ENCODE data around the gene ZBTB3. TPM values are rescaled to one million over a fixed set of nuclear protein-coding genes. Genes with fewer than 3 reads are reported as not detected.

The ZBTB3 gene
- total and polyA plus RNA-seq, 2 of the 13 experiments (the other 11 are each of a cell fraction or from before 2014, with no cell fraction given): 3.4 to 5.2 TPM

DNA sequence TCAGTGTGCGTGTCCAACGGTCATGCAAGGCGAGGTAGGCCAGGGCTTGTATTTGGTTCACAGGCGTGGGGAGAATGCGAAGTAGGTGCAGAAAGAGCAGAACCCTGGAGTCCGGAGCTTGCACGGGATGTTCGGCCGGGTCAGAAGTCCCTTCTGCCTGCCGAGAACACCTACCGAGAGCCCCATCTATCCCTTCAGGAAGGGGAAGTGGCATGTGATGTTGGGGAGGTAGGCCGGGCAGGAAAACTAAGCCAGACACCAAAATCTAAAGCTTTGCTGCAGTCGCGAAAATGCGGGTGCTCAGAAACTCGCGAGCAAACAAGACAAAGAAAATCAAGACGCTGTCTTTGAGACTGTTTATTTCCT is 16.8 kb upstream of the ZBTB3 start (continued):
- TF ChIP-seq, protein P1, sequence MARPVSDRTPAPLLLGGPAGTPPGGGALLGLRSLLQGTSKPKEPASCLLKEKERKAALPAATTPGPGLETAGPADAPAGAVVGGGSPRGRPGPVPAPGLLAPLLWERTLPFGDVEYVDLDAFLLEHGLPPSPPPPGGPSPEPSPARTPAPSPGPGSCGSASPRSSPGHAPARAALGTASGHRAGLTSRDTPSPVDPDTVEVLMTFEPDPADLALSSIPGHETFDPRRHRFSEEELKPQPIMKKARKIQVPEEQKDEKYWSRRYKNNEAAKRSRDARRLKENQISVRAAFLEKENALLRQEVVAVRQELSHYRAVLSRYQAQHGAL (CRISPR knock-in tag; IDR thresholded peaks at IDR 0.05; ENCODE audit: not compliant biosample characterization): no peak
- no peak for TF ChIP-seq PRPF4 (IDR thresholded peaks at IDR 0.05; ENCODE audit: low read depth, low read length, poor library complexity, severe bottlenecking)
- no peak for TF ChIP-seq ZSCAN25 (CRISPR knock-in tag; IDR thresholded peaks at IDR 0.05)
- no peak for TF ChIP-seq ZNF703 (CRISPR knock-in tag; IDR thresholded peaks at IDR 0.05; ENCODE audit: borderline replicate concordance)
- no peak for TF ChIP-seq ZNF496 (CRISPR knock-in tag; IDR thresholded peaks at IDR 0.05; ENCODE audit: insufficient replicate concordance)
- TF ChIP-seq ZNF431 (CRISPR knock-in tag; IDR thresholded peaks at IDR 0.05; ENCODE audit: borderline replicate concordance, low read depth): no peak
- no peak for TF ChIP-seq TBX3 (IDR thresholded peaks at IDR 0.05; ENCODE audit: borderline replicate concordance)
- TF ChIP-seq GABPB1 (CRISPR knock-in tag; IDR thresholded peaks at IDR 0.05): no peak
- TF ChIP-seq ZNF546 (CRISPR knock-in tag; conservative IDR thresholded peaks at IDR 0.05): no peak
- TF ChIP-seq CEBPG (CRISPR knock-in tag; IDR thresholded peaks at IDR 0.05): no peak
- 0 out of 2 replicates have a peak, but pooled peaks have one; percentile 39 for TF ChIP-seq ZNF563 (CRISPR knock-in tag; IDR thresholded peaks at IDR 0.05)
- TF ChIP-seq RBM22 (optimal IDR thresholded peaks at IDR 0.05; ENCODE audit: low read length): no peak
- no peak for TF ChIP-seq MTF1 (CRISPR knock-in tag; IDR thresholded peaks at IDR 0.05)
- TF ChIP-seq ZNF205 (CRISPR knock-in tag; IDR thresholded peaks at IDR 0.05): no peak
- no peak for TF ChIP-seq ZNF7 (CRISPR knock-in tag; IDR thresholded peaks at IDR 0.05)
- TF ChIP-seq, protein P2, sequence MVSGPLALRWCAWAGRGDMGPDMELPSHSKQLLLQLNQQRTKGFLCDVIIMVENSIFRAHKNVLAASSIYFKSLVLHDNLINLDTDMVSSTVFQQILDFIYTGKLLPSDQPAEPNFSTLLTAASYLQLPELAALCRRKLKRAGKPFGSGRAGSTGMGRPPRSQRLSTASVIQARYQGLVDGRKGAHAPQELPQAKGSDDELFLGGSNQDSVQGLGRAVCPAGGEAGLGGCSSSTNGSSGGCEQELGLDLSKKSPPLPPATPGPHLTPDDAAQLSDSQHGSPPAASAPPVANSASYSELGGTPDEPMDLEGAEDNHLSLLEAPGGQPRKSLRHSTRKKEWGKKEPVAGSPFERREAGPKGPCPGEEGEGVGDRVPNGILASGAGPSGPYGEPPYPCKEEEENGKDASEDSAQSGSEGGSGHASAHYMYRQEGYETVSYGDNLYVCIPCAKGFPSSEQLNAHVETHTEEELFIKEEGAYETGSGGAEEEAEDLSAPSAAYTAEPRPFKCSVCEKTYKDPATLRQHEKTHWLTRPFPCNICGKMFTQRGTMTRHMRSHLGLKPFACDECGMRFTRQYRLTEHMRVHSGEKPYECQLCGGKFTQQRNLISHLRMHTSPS (CRISPR knock-in tag; IDR thresholded peaks at IDR 0.05; ENCODE audit: low read depth): no peak
- TF ChIP-seq KLF6 (CRISPR knock-in tag; IDR thresholded peaks at IDR 0.05): no peak
- TF ChIP-seq U2AF1 (optimal IDR thresholded peaks at IDR 0.05; ENCODE audit: low read depth, low read length): no peak
- TF ChIP-seq ZNF543 (CRISPR knock-in tag; IDR thresholded peaks at IDR 0.05): no peak
- 0 out of 4 replicates have a peak, but pooled peaks of 1 of the 2 experiments have one; percentile 2 for TF ChIP-seq KLF16 (CRISPR knock-in tag; IDR thresholded peaks at IDR 0.05)
- TF ChIP-seq, protein P3, sequence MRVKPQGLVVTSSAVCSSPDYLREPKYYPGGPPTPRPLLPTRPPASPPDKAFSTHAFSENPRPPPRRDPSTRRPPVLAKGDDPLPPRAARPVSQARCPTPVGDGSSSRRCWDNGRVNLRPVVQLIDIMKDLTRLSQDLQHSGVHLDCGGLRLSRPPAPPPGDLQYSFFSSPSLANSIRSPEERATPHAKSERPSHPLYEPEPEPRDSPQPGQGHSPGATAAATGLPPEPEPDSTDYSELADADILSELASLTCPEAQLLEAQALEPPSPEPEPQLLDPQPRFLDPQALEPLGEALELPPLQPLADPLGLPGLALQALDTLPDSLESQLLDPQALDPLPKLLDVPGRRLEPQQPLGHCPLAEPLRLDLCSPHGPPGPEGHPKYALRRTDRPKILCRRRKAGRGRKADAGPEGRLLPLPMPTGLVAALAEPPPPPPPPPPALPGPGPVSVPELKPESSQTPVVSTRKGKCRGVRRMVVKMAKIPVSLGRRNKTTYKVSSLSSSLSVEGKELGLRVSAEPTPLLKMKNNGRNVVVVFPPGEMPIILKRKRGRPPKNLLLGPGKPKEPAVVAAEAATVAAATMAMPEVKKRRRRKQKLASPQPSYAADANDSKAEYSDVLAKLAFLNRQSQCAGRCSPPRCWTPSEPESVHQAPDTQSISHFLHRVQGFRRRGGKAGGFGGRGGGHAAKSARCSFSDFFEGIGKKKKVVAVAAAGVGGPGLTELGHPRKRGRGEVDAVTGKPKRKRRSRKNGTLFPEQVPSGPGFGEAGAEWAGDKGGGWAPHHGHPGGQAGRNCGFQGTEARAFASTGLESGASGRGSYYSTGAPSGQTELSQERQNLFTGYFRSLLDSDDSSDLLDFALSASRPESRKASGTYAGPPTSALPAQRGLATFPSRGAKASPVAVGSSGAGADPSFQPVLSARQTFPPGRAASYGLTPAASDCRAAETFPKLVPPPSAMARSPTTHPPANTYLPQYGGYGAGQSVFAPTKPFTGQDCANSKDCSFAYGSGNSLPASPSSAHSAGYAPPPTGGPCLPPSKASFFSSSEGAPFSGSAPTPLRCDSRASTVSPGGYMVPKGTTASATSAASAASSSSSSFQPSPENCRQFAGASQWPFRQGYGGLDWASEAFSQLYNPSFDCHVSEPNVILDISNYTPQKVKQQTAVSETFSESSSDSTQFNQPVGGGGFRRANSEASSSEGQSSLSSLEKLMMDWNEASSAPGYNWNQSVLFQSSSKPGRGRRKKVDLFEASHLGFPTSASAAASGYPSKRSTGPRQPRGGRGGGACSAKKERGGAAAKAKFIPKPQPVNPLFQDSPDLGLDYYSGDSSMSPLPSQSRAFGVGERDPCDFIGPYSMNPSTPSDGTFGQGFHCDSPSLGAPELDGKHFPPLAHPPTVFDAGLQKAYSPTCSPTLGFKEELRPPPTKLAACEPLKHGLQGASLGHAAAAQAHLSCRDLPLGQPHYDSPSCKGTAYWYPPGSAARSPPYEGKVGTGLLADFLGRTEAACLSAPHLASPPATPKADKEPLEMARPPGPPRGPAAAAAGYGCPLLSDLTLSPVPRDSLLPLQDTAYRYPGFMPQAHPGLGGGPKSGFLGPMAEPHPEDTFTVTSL (CRISPR knock-in tag; IDR thresholded peaks at IDR 0.05; ENCODE audit: borderline replicate concordance): no peak
- no peak for TF ChIP-seq NFKBIZ (CRISPR knock-in tag; IDR thresholded peaks at IDR 0.05)
- no peak; the same call in 1 of the 2 replicates for TF ChIP-seq ZNF556 (CRISPR knock-in tag; IDR thresholded peaks at IDR 0.05; ENCODE audit: borderline replicate concordance)
- no peak for TF ChIP-seq JUNB (CRISPR knock-in tag; IDR thresholded peaks at IDR 0.05; ENCODE audit: borderline replicate concordance)
